ENCODE results near the gene PEX26. TPM values are rescaled to one million over a fixed set of nuclear protein-coding genes. Genes with fewer than 3 reads are reported as not detected.
A peak's percentile ranks its signal among the peaks of the same experiment; 100 is the strongest.

The PEX26 gene
- total RNA-seq, 1 experiment from 2014 or later, result 47.1 TPM

DNA sequence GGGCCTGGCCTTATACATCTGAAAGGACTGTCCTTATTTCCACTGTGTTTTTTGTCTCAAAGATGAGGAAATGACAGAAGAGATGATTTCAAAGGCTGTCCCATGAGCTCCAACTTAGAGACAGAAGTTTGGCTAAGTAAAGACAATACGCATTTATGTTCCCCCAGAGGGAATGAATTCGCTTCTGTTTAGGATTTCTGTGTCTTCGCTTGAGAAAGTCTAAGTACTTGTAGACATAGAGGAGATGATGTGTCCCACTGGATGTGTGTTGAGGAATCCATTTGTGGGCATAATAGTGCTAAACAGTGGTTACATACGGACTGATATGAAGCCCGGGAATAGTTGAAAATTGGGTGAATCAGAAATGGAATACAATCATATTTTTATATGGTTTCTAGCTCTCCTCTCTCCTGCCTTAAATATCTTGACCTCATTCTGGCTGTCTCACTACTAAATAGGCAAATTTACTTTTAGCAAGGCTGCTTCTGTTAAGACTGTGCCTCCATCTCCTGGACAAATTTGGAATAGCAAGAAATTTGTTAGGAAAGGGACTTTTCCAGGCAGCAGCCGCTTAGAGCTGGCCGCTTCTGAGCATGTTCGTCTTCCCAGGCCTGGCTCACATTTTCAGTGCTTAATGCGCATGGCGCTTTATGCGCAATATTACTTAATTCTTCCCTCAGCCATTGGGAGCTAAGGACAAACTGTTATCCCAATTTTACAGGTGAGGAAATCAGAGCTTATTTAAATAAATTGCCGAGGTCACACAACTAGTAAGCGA, 1.9 kb upstream of the PEX26 start:
- intact Hi-C loops (cut with micrococcal nuclease), result loop anchor here (1.0 kb wide), 3 partner anchors 52 to 246 kb away; partner anchors contain the start of gene MICAL3
- peak; percentile 89 for DNase-seq (ENCODE audit: unreplicated experiment)
- Mint-ChIP-seq H3K4me1 (ENCODE audit: insufficient read depth, unreplicated experiment) (peaks cover 29% of the 10 kb centered on the region), H3K36me3 (ENCODE audit: insufficient read depth, unreplicated experiment) (peaks cover 27% of the 10 kb centered on the region), H3K27me3 (ENCODE audit: insufficient read depth, unreplicated experiment) (no peaks in the 10 kb centered on the region), H3K9me3 (ENCODE audit: unreplicated experiment) (peaks cover 5% of the 10 kb centered on the region), H3K27ac (ENCODE audit: low read depth, unreplicated experiment) (no peak overlapping the region), H3K4me3 (ENCODE audit: unreplicated experiment) (peak overlapping the region; percentile 91)
- TF ChIP-seq, protein P1, sequence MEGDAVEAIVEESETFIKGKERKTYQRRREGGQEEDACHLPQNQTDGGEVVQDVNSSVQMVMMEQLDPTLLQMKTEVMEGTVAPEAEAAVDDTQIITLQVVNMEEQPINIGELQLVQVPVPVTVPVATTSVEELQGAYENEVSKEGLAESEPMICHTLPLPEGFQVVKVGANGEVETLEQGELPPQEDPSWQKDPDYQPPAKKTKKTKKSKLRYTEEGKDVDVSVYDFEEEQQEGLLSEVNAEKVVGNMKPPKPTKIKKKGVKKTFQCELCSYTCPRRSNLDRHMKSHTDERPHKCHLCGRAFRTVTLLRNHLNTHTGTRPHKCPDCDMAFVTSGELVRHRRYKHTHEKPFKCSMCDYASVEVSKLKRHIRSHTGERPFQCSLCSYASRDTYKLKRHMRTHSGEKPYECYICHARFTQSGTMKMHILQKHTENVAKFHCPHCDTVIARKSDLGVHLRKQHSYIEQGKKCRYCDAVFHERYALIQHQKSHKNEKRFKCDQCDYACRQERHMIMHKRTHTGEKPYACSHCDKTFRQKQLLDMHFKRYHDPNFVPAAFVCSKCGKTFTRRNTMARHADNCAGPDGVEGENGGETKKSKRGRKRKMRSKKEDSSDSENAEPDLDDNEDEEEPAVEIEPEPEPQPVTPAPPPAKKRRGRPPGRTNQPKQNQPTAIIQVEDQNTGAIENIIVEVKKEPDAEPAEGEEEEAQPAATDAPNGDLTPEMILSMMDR (IDR thresholded peaks at IDR 0.05; ENCODE audit: unreplicated experiment), result peak; percentile 87
- no TSS peak for BruUV-seq (replicated peaks)
- POLR2A ChIA-PET, result interaction anchor here (0.6 to 5.3 kb wide), 26 partner anchors 10 to 1345 kb away, joined by 3 to 70 read pairs (median 4); partner anchors contain the start of genes MICAL3 and USP18
- CTCF ChIA-PET, result interaction anchor here (0.6 to 10.0 kb wide), 69 partner anchors 12 to 903 kb away, joined by 3 to 145 read pairs (median 4); partner anchors contain the start of gene MICAL3

DNA sequence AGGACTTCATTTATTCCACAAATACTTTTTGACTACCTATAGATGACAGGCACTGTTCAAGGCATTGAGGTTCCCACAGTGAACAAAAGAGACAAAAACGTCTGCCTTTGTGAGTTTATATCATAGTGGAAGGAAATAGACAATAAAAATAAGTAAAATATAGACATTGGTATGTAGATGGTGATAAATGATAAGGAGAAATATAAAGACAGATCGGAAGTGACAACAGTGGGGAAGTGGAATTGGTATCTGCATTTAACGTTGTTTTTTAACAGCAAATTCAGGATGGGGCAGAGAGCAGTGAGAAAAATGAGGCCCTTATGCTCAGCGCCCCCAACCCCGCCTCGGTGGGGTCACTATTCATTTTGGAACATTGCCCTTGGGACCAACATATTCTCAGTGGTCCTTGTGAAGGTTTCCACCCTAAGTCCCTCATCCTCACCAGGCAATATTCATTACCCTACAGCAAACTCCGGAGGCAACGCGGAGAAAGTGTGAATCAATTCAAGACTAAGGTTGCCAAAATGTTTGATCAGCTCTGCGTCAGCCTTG, 627 bp upstream of the PEX26 start:
- CTCF ChIA-PET, result interaction anchor here (0.8 to 10.0 kb wide), 23 partner anchors 13 to 335 kb away, joined by 3 to 145 read pairs (median 16); partner anchors contain the start of gene MICAL3
- BruUV-seq (replicated peaks), result TSS peak; percentile 83
- peaks cover 39% of the 10 kb centered on the region for H3K36me3 Mint-ChIP-seq (ENCODE audit: insufficient read depth, unreplicated experiment)
- DNase-seq (ENCODE audit: unreplicated experiment), result no peak
- peak overlapping the region; percentile 80 for H3K27ac Mint-ChIP-seq (ENCODE audit: low read depth, unreplicated experiment)
- H3K4me3 Mint-ChIP-seq (ENCODE audit: unreplicated experiment), result peak overlapping the region; percentile 91
- intact Hi-C loops (cut with micrococcal nuclease), result no loop called here
- H3K27me3 Mint-ChIP-seq (ENCODE audit: insufficient read depth, unreplicated experiment), result no peaks in the 10 kb centered on the region
- H3K9me3 Mint-ChIP-seq (ENCODE audit: unreplicated experiment), result peaks cover 8% of the 10 kb centered on the region
- H3K4me1 Mint-ChIP-seq (ENCODE audit: insufficient read depth, unreplicated experiment), result peaks cover 31% of the 10 kb centered on the region
- POLR2A ChIA-PET, result interaction anchor here (0.6 to 5.3 kb wide), 23 partner anchors 9 to 438 kb away, joined by 3 to 70 read pairs (median 4); partner anchors contain the start of genes BCL2L13, MICAL3 and USP18
- TF ChIP-seq, protein P1 (IDR thresholded peaks at IDR 0.05; ENCODE audit: unreplicated experiment), result no peak

DNA sequence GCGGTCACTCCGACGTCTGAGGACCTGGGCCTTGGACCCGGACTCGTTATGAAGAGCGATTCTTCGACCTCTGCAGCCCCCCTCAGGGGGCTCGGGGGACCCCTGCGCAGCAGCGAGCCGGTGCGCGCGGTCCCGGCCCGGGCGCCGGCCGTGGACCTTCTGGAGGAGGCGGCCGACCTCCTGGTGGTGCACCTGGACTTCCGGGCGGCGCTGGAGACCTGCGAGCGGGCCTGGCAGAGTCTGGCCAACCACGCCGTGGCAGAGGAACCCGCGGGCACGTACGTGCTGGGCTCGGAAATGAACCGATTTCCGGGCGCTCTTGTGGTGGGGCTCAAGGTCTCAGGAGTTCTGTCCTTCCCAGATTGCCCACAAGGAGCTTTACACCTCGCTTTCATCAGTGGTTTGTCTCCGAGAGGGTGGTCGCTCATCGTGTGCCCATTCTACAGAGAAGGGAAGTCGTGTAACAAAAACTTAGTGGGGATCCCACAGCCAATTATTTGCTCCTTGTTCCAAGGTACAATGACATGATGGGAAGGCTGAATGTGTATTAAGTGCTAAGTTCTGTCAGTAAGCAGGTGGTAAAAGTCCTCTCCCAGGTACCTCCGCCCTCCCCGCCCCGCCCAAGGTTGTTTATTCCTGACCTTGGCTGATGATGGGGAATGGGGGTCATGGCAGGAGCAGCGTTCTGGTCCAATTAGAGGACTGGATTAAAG, 695 bp downstream of the PEX26 start:
- TF ChIP-seq, protein P1 (IDR thresholded peaks at IDR 0.05; ENCODE audit: unreplicated experiment), result no peak
- H3K9me3 Mint-ChIP-seq (ENCODE audit: unreplicated experiment), result peaks cover 8% of the 10 kb centered on the region
- H3K36me3 Mint-ChIP-seq (ENCODE audit: insufficient read depth, unreplicated experiment), result peaks cover 52% of the 10 kb centered on the region
- H3K27me3 Mint-ChIP-seq (ENCODE audit: insufficient read depth, unreplicated experiment), result no peaks in the 10 kb centered on the region
- H3K4me3 Mint-ChIP-seq (ENCODE audit: unreplicated experiment), result peak overlapping the region; percentile 91
- peak overlapping the region; percentile 80 for H3K27ac Mint-ChIP-seq (ENCODE audit: low read depth, unreplicated experiment)
- ChIA-PET CTCF (interaction anchor here (0.7 to 10.0 kb wide), 15 partner anchors 11 to 864 kb away, joined by 3 to 145 read pairs (median 5); partner anchors contain the start of gene USP18), POLR2A (interaction anchor here (0.6 to 5.3 kb wide), 18 partner anchors 12 to 1217 kb away, joined by 3 to 70 read pairs (median 6); partner anchors contain the start of genes MICAL3 and USP18)
- BruUV-seq (replicated peaks), result TSS peak; percentile 32
- H3K4me1 Mint-ChIP-seq (ENCODE audit: insufficient read depth, unreplicated experiment), result peaks cover 34% of the 10 kb centered on the region
- DNase-seq (ENCODE audit: unreplicated experiment), result peak; percentile 45
- intact Hi-C loops (cut with micrococcal nuclease), result no loop called here

Measured in MCF 10A (cell line).